Measurements from ENCODE around the gene PCDH9. TPM values are rescaled to one million over a fixed set of nuclear protein-coding genes. Genes with fewer than 3 reads are reported as not detected.

The PCDH9 gene
- total and polyA plus RNA-seq, 10 donors, result 0.24 to 8.1 (median 3.8) TPM

DNA sequence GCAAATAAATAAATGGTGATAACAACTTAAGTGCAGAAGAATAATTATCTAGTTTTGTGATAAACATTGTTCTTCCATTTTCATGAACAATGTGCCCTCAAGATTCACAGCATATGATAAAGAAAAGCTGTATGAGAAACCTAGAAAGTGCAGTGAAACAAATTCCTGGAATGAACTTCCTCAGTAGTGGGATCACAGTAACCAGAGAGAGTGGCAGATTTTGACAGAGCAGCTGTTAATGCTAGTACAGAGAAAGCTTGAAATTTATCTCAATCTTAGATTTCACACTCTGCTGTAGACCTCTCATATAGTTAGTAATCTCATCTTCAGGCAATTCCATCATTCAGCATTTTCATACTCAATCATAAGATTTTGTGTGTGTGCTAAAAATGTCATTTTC lies 664.9 kb downstream of the PCDH9 start:
- Histone ChIP-seq H3K27me3 (replicated peaks in 1 of 7) (no peaks in the 10 kb centered on the region), H3K4me1 (no peaks in the 10 kb centered on the region), H3K4me3 (no peak overlapping the region), H3K9me3 (peaks cover 0 to 4% (median 0%) of the 10 kb centered on the region in 8 donors), H3K27ac (no peak overlapping the region), H3K36me3 (no peaks in the 10 kb centered on the region)
- TF ChIP-seq POLR2A (IDR thresholded peaks at IDR 0.05) (no peak), CTCF (IDR thresholded peaks at IDR 0.05 in 8 of 11, conservative IDR thresholded peaks at IDR 0.05 in 3 of 11) (no peak), POLR2AphosphoS5 (IDR thresholded peaks at IDR 0.05) (no peak)
- intact Hi-C loops (cut with DNase I; ENCODE audit: low total_unique reads), result no loop called here
- DNase-seq, result no peak

DNA sequence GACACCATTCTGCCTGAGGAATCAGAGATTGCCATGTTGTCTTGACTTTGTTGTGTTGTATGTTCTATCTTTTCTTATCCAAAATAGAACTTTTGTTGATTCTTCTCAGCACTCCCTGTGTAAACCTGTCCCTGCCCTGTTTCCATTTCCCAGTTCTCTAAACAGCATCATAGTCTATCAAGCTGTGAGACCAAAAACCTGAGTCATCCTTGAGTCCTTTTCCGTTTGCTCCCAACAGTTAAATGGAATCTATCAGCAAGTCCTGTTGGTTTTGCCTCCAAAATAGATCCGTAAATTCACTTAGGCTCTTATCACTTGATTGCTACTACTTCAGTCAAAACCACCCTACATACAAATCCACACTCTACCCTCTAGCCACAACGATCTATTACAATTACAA lies 667.1 kb downstream of the PCDH9 start:
- intact Hi-C loops (cut with DNase I; ENCODE audit: low total_unique reads), result no loop called here
- Histone ChIP-seq H3K36me3 (no peaks in the 10 kb centered on the region), H3K4me1 (no peaks in the 10 kb centered on the region)

DNA sequence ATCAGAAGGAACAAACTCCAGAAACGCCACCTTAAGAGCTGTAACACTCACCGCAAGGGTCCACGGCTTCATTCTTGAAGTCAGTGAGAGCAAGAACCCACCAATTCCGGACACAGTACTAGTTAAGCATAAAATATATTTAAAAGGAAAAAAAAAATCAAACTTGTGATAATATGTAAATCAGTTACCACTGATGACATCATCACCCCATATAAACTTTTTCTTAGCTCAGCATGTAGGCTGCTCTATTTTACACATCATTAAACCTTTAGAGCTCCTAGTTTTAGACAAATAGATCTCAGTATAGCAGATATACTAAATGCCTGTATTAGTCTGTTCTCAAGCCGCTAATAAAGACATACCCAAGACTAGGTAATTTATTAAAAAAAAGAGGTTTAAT lies 668.1 kb downstream of the PCDH9 start:
- Histone ChIP-seq H3K36me3 (no peaks in the 10 kb centered on the region), H3K27ac (no peak overlapping the region), H3K9me3 (peaks cover 0 to 4% (median 0%) of the 10 kb centered on the region in 8 donors), H3K27me3 (replicated peaks in 1 of 7) (no peaks in the 10 kb centered on the region), H3K4me3 (no peak overlapping the region), H3K4me1 (no peaks in the 10 kb centered on the region)
- DNase-seq, result no peak
- TF ChIP-seq POLR2AphosphoS5 (IDR thresholded peaks at IDR 0.05), result no peak
- TF ChIP-seq POLR2A (IDR thresholded peaks at IDR 0.05), result no peak
- no peak for TF ChIP-seq CTCF (IDR thresholded peaks at IDR 0.05 in 8 of 11, conservative IDR thresholded peaks at IDR 0.05 in 3 of 11)
- intact Hi-C loops (cut with DNase I; ENCODE audit: low total_unique reads), result no loop called here
- 73 to 77% (median 77%) methylated on average over 5 of the region's 5 CpGs for WGBS, 5 donors

More for the DNA sequence above, 667.1 kb downstream of the PCDH9 start:
- no peak for DNase-seq
- H3K4me3 ChIP-seq, result no peak overlapping the region
- no peaks in the 10 kb centered on the region for H3K27me3 ChIP-seq (replicated peaks in 1 of 7)
- no peak overlapping the region for H3K27ac ChIP-seq
- 78 to 89% (median 87%) methylated on average over 3 of the region's 3 CpGs for WGBS, 5 donors
- peaks cover 0 to 4% (median 0%) of the 10 kb centered on the region in 8 donors for H3K9me3 ChIP-seq
- TF ChIP-seq CTCF (IDR thresholded peaks at IDR 0.05 in 8 of 11, conservative IDR thresholded peaks at IDR 0.05 in 3 of 11), result no peak

DNA sequence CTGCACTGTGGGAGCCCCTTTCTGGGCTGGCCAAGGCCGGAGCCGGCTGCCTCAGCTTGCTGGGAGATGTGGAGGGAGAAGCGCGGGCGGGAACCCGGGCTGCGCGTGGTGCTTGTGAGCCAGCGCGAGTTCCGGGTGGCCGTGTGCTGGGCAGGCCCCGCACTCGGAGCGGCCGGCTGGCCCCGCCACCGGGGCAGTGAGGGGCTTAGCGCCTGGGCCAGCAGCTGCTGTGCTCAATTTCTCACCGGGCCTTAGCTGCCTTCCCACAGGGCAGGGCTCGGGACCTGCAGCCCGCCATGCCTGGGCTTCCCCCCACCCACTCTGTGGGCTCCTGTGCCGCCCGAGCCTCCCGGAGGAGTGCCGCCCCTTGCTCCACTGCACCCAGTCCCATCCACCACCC lies 669.1 kb downstream of the PCDH9 start:
- no peak for DNase-seq
- Histone ChIP-seq H3K4me3 (no peak overlapping the region), H3K9me3 (peaks cover 0 to 4% (median 0%) of the 10 kb centered on the region in 8 donors), H3K4me1 (no peaks in the 10 kb centered on the region), H3K27ac (no peak overlapping the region), H3K27me3 (replicated peaks in 1 of 7) (no peaks in the 10 kb centered on the region), H3K36me3 (no peaks in the 10 kb centered on the region)
- intact Hi-C loops (cut with DNase I; ENCODE audit: low total_unique reads), result no loop called here
- TF ChIP-seq CTCF (IDR thresholded peaks at IDR 0.05 in 8 of 11, conservative IDR thresholded peaks at IDR 0.05 in 3 of 11) (no peak), POLR2AphosphoS5 (IDR thresholded peaks at IDR 0.05) (no peak), POLR2A (IDR thresholded peaks at IDR 0.05) (no peak)
- 73 to 99% (median 93%) methylated on average over 6 to 26 of the region's 26 CpGs for WGBS, 5 donors
